H1 (cell line): ENCODE results near the gene GAS6. TPM values are rescaled to one million over a fixed set of nuclear protein-coding genes. Genes with fewer than 3 reads are reported as not detected.

Source experiments
- CTCF ChIA-PET: fragments of 300-600 bp; sonication (Branson Sonifier 250); formaldehyde crosslinking; loops from one replicate; lab custom pipeline; 2021; ENCODE audit not compliant: partially characterized antibody; lab: Charles Lee
- POLR2A ChIA-PET: fragments of 300-600 bp; sonication (Branson Sonifier 250); formaldehyde crosslinking; loops from one replicate; lab custom pipeline; 2021; ENCODE audit warnings: inconsistent platforms; ENCODE audit not compliant: partially characterized antibody; lab: Charles Lee
- DNase-seq, 2 experiments: peaks; one replicate each; pipeline versions ENCODE4 v3.0.0 to v3.0.0-alpha.2; 2010 to 2022; ENCODE audit warnings: low spot score in 2 of 2, low read depth in 1 of 2, mixed read lengths in 1 of 2
- FAIRE-seq: peaks from 2 replicates; lab custom pipeline; 2011; peaks lifted over from hg19 to GRCh38; lab: Jason Lieb, UNC
- H2AFZ ChIP-seq: 2 replicates; pipeline ENCODE4 v1.8.1; 2012; ENCODE audit warnings: low read length, inconsistent platforms
- H2AK5ac ChIP-seq: 2 replicates; pipeline ENCODE4 v1.6.1; 2013; ENCODE audit warnings: low read depth, low read length
- H2BK120ac ChIP-seq: replicated peaks from 2 replicates; pipeline ENCODE3; 2013; ENCODE audit warnings: low read depth, low read length, inconsistent platforms
- H2BK12ac ChIP-seq: 2 replicates; pipeline ENCODE4 v1.6.1; 2013; ENCODE audit warnings: low read depth, low read length
- H2BK15ac ChIP-seq: 2 replicates; pipeline ENCODE4 v1.6.1; 2013; ENCODE audit warnings: low read length
- H2BK20ac ChIP-seq: 2 replicates; pipeline ENCODE4 v1.6.1; 2013; ENCODE audit warnings: low read length
- H2BK5ac ChIP-seq: 2 replicates; pipeline ENCODE4 v1.6.1; 2013; ENCODE audit warnings: low read depth, low read length
- H3K14ac ChIP-seq: 2 replicates; pipeline ENCODE4 v1.6.1; 2013; ENCODE audit warnings: inconsistent platforms; ENCODE audit not compliant: insufficient read length
- H3K18ac ChIP-seq: 2 replicates; pipeline ENCODE4 v1.6.1; 2013; ENCODE audit warnings: low read length; ENCODE audit errors: extremely low read depth
- H3K23ac ChIP-seq: 2 replicates; pipeline ENCODE4 v1.6.1; 2013; ENCODE audit warnings: inconsistent platforms; ENCODE audit not compliant: insufficient read length
- H3K23me2 ChIP-seq: 2 replicates; pipeline ENCODE4 v1.6.1; 2013; ENCODE audit warnings: low read depth, low read length
- H3K27ac ChIP-seq: 2 replicates; pipeline ENCODE4 v1.6.1; 2011; ENCODE audit warnings: low read depth, low read length, inconsistent platforms
- H3K27me3 ChIP-seq, 4 experiments: replicated peaks in 1 of 4; 1 replicate in 1 of 4; 2 replicates in 3 of 4; pipeline versions ENCODE4 v1.6.1 to v1.8.1; 2011 to 2013; ENCODE audit warnings: low read length in 3 of 4, mild to moderate bottlenecking in 3 of 4, inconsistent platforms in 2 of 4, mixed read lengths in 2 of 4, moderate library complexity in 1 of 4; ENCODE audit not compliant: control insufficient read depth in 3 of 4, insufficient read depth in 3 of 4; ENCODE audit errors: extremely low read depth in 1 of 4
- H3K36me3 ChIP-seq, 4 experiments: 2 replicates each; pipeline versions ENCODE4 v1.6.1 to v1.8.1; 2011 to 2013; ENCODE audit warnings: mild to moderate bottlenecking in 4 of 4, low read length in 3 of 4, moderate library complexity in 2 of 4, control low read depth in 1 of 4, inconsistent platforms in 1 of 4; ENCODE audit not compliant: insufficient read depth in 4 of 4, control insufficient read depth in 2 of 4
- H3K4ac ChIP-seq: replicated peaks from 2 replicates; pipeline ENCODE3; 2013; ENCODE audit warnings: low read length, low read depth, mixed read lengths, inconsistent platforms; ENCODE audit not compliant: insufficient read length
- H3K4me1 ChIP-seq, 4 experiments: replicated peaks in 1 of 4; 1 replicate in 1 of 4; 2 replicates in 3 of 4; pipeline versions ENCODE4 v1.6.1 to v1.8.1; 2011 to 2013; ENCODE audit warnings: low read length in 3 of 4, inconsistent platforms in 2 of 4, mixed read lengths in 1 of 4; ENCODE audit not compliant: insufficient read depth in 4 of 4, control insufficient read depth in 3 of 4
- H3K4me2 ChIP-seq, 2 experiments: 2 replicates each; pipeline versions ENCODE4 v1.6.1 to v1.8.1; 2011 to 2013; ENCODE audit warnings: low read depth in 2 of 2, low read length in 2 of 2, control low read depth in 1 of 2, inconsistent platforms in 1 of 2, mild to moderate bottlenecking in 1 of 2; ENCODE audit not compliant: insufficient read depth in 1 of 2
- H3K4me3 ChIP-seq, 4 experiments: fragments of 200-600, 300-600 bp in 1 of 4; sonication (generic), shearing (Covaris generic), sonication (Bioruptor Twin) in 1 of 4; 2 replicates each; pipeline versions ENCODE4 v1.5.1 to v1.8.1; 2011 to 2016; ENCODE audit warnings: low read length in 4 of 4, low read depth in 3 of 4, control low read depth in 2 of 4, inconsistent platforms in 2 of 4, mild to moderate bottlenecking in 2 of 4, mixed read lengths in 1 of 4, moderate library complexity in 1 of 4; ENCODE audit not compliant: insufficient read depth in 2 of 4; ENCODE audit errors: extremely low read depth in 1 of 4
- H3K56ac ChIP-seq: replicated peaks from 2 replicates; pipeline ENCODE3; 2013; ENCODE audit warnings: low read depth, mild to moderate bottlenecking, mixed read lengths, low read length, inconsistent platforms; ENCODE audit not compliant: insufficient read length
- H3K79me1 ChIP-seq: 2 replicates; pipeline ENCODE4 v1.6.1; 2013; ENCODE audit warnings: low read depth, low read length, control low read depth
- H3K79me2 ChIP-seq, 2 experiments: 2 replicates each; pipeline versions ENCODE4 v1.6.1 to v1.8.1; 2012 to 2013; ENCODE audit warnings: low read length in 2 of 2, mild to moderate bottlenecking in 2 of 2, inconsistent platforms in 1 of 2; ENCODE audit not compliant: insufficient read depth in 2 of 2, control insufficient read depth in 1 of 2
- H3K9ac ChIP-seq, 4 experiments: replicated peaks in 1 of 4; 1 replicate in 1 of 4; 2 replicates in 3 of 4; pipeline versions ENCODE4 v1.6.1 to v1.8.1; 2011 to 2013; ENCODE audit warnings: low read depth in 3 of 4, low read length in 3 of 4, control low read depth in 2 of 4, mild to moderate bottlenecking in 2 of 4, moderate library complexity in 2 of 4, inconsistent platforms in 1 of 4; ENCODE audit errors: extremely low read depth in 1 of 4
- H3K9me3 ChIP-seq, 2 experiments: 2 replicates each; pipeline versions ENCODE4 v1.6.1 to v1.8.1; 2012 to 2013; ENCODE audit warnings: mild to moderate bottlenecking in 2 of 2, moderate library complexity in 2 of 2, control low read depth in 1 of 2, inconsistent platforms in 1 of 2, low read depth in 1 of 2, low read length in 1 of 2, mixed read lengths in 1 of 2; ENCODE audit not compliant: insufficient read depth in 2 of 2
- H4K20me1 ChIP-seq, 2 experiments: replicated peaks in 1 of 2; 2 replicates each; pipeline versions ENCODE3 to v1.8.1; 2011 to 2013; ENCODE audit warnings: inconsistent platforms in 2 of 2, low read length in 2 of 2, mild to moderate bottlenecking in 1 of 2; ENCODE audit not compliant: insufficient read depth in 2 of 2, control insufficient read depth in 1 of 2
- H4K5ac ChIP-seq: 2 replicates; pipeline ENCODE4 v1.6.1; 2013; ENCODE audit warnings: low read length, low read depth, mixed read lengths, inconsistent platforms; ENCODE audit not compliant: insufficient read length
- H4K8ac ChIP-seq: 2 replicates; pipeline ENCODE4 v1.8.0; 2013; ENCODE audit warnings: mild to moderate bottlenecking, moderate library complexity, low read length, inconsistent platforms; ENCODE audit not compliant: insufficient read depth; ENCODE audit errors: extremely low read depth
- H4K91ac ChIP-seq: replicated peaks from 2 replicates; pipeline ENCODE3; 2013; ENCODE audit warnings: low read length, mixed read lengths, inconsistent platforms; ENCODE audit not compliant: insufficient read length
- MAFK ChIP-seq: IDR thresholded peaks from 2 replicates; pipeline ENCODE4 v1.6.1; 2012; ENCODE audit warnings: low read depth, mild to moderate bottlenecking, improper control_type of control experiment, low read length
- NRF1 ChIP-seq: IDR thresholded peaks from 2 replicates; pipeline ENCODE4 v1.6.1; 2011; ENCODE audit warnings: mild to moderate bottlenecking, low read depth, low read length, improper control_type of control experiment
- SP4 ChIP-seq: IDR thresholded peaks from 2 replicates; pipeline ENCODE4 v1.6.1; 2012; ENCODE audit warnings: low read length, inconsistent platforms
- SRF ChIP-seq: IDR thresholded peaks from 2 replicates; pipeline ENCODE4 v1.6.1; 2011; ENCODE audit warnings: mild to moderate bottlenecking, low read depth, low read length, moderate library complexity
- WGBS, 2 experiments: shearing (Covaris generic) in 1 of 2; methylation state at CpG; one replicate each; pipeline versions ENCODE4 v1.1.6 to v1.1.7; 2013 to 2015; ENCODE audit warnings: low lambda C conversion rate in 2 of 2, mixed read lengths in 2 of 2, inconsistent platforms in 1 of 2, low coverage in 1 of 2, missing lambda C conversion rate in 1 of 2; ENCODE audit not compliant: insufficient replicate concordance in 2 of 2, insufficient coverage in 1 of 2, insufficient read length in 1 of 2; ENCODE audit errors: extremely low coverage in 1 of 2, missing lambda C conversion rate in 1 of 2; 5-methylcytosine and 5-hydroxymethylcytosine counted together
- polyA plus RNA-seq, 7 experiments: library from polyadenylated mRNA; depleted of rRNA in 3 of 7; stranded (reverse) in 5 of 7; unstranded in 2 of 7; fragments of >200 nt in 5 of 7; fragments of 200-250 nt in 2 of 7; gene quantifications; 1 replicate in 5 of 7; 2 replicates in 1 of 7; 4 replicates in 1 of 7; pipeline versions ENCODE4 v1.2.1 to v1.2.3, GENCODE V29; 2011 to 2013; ENCODE audit warnings: missing spikeins in 2 of 7, mixed read lengths in 2 of 7
- total RNA-seq: library from RNA; stranded (reverse); fragmentation: NEBNext Ultra II Directional; extraction: Animal tissue kit (Norgen Biotek cat#: 25700); gene quantifications from 2 replicates; pipeline ENCODE4 v1.2.1, GENCODE V29; 2021

Gene GAS6
- total and polyA plus RNA-seq, 2 of the 8 experiments (the other 6 are each of a cell fraction or from before 2014, with no cell fraction given): 18.6 to 31.0 TPM

GRCh38 chr13:113833111-113833830 lies 30.6 kb downstream of the GAS6 start:
- H4K20me1 ChIP-seq: peaks cover 0 to 1% of the 10 kb centered on the region in 2 experiments
- H2BK5ac ChIP-seq: no peak overlapping the region
- no peak overlapping the region for H4K5ac ChIP-seq
- no peak overlapping the region for H3K4me3 ChIP-seq
- no peak overlapping the region for H3K56ac ChIP-seq
- H3K4me2 ChIP-seq: no peak overlapping the region
- no peak overlapping the region for H4K8ac ChIP-seq
- H3K9ac ChIP-seq: no peak overlapping the region
- H3K18ac ChIP-seq: no peak overlapping the region
- no peak overlapping the region for H3K4ac ChIP-seq
- H3K79me1 ChIP-seq: no peaks in the 10 kb centered on the region
- H3K9me3 ChIP-seq: no peaks in the 10 kb centered on the region
- WGBS, 2 experiments: 89% methylated on average over 24 of the region's 25 CpGs; no CpG with 5 or more reads in 1 of the 2 experiments
- no peak overlapping the region for H2BK12ac ChIP-seq
- DNase-seq (no peak), FAIRE-seq (no peak)
- H3K79me2 ChIP-seq: no peaks in the 10 kb centered on the region
- H2BK20ac ChIP-seq: no peak overlapping the region
- H3K23ac ChIP-seq: no peak overlapping the region
- POLR2A ChIA-PET: no interaction called here
- H3K4me1 ChIP-seq: peaks cover 0 to 20% (median 5%) of the 10 kb centered on the region in 4 experiments; a peak in 4 of 7 replicates
- no peak for TF ChIP-seq SRF
- no peak for TF ChIP-seq MAFK
- no peak for TF ChIP-seq SP4
- TF ChIP-seq NRF1: no peak
- no peaks in the 10 kb centered on the region for H3K23me2 ChIP-seq
- H3K27ac ChIP-seq: no peak overlapping the region
- H2BK120ac ChIP-seq: no peak overlapping the region
- H2BK15ac ChIP-seq: no peak overlapping the region
- H4K91ac ChIP-seq: no peak overlapping the region
- H3K14ac ChIP-seq: no peak overlapping the region
- H3K36me3 ChIP-seq: peaks cover 0 to 12% (median 2%) of the 10 kb centered on the region in 4 experiments; a peak in 4 of 8 replicates
- no peak overlapping the region for H2AFZ ChIP-seq
- H2AK5ac ChIP-seq: no peak overlapping the region
- H3K27me3 ChIP-seq: no peaks in the 10 kb centered on the region
- CTCF ChIA-PET: interaction anchor here (1.5 kb wide), 1 partner anchor 19 kb away, joined by 3 read pairs; no protein-coding TSS in a partner anchor
